ENCODE results near the gene SLC16A11.

Gene SLC16A11

DNA sequence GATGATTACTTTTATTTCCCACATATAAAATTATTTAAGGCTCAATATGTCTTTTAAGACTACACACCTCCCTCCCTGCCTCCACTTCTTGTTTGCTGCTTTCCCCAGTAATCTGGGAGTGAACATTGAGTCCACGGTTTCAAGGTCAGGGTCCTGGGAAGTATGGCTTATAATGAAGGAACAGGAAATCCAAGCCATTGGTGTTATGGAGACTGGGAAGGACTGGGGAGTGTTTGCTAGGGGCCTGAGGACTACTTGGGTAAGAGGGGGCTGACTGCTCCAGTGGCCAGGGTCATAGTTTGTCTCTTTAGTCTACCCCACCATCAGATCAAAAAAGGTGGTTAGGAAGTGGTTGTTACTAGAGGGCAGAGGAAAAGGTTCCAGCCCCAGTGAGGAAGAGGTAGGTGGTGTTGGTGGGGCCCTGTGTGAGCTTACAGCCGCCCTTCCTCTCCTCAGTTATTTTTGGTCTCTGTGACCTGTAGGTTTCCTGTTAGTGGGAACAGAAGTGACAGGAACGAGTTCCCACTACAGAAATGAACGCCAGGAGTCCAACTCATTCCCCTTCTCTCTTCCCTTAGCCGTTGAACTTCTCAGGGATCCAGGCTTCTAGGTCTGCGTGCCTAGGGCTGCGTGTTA lies 8.8 kb downstream of the SLC16A11 start:
- no peak; the same call in 2 of the 3 replicates for ATAC-seq
- TF ChIP-seq ESRRG (CRISPR knock-in tag; IDR thresholded peaks at IDR 0.05) (no peak), BACH2 (CRISPR knock-in tag; IDR thresholded peaks at IDR 0.05; ENCODE audit: borderline replicate concordance) (no peak), ZNF565 (CRISPR knock-in tag; conservative IDR thresholded peaks at IDR 0.05; ENCODE audit: low read depth) (no peak), PPARA (CRISPR knock-in tag; IDR thresholded peaks at IDR 0.05; ENCODE audit: borderline replicate concordance) (no peak), ZC3H10 (CRISPR knock-in tag; IDR thresholded peaks at IDR 0.05) (no peak)
- TF ChIP-seq, protein P1, sequence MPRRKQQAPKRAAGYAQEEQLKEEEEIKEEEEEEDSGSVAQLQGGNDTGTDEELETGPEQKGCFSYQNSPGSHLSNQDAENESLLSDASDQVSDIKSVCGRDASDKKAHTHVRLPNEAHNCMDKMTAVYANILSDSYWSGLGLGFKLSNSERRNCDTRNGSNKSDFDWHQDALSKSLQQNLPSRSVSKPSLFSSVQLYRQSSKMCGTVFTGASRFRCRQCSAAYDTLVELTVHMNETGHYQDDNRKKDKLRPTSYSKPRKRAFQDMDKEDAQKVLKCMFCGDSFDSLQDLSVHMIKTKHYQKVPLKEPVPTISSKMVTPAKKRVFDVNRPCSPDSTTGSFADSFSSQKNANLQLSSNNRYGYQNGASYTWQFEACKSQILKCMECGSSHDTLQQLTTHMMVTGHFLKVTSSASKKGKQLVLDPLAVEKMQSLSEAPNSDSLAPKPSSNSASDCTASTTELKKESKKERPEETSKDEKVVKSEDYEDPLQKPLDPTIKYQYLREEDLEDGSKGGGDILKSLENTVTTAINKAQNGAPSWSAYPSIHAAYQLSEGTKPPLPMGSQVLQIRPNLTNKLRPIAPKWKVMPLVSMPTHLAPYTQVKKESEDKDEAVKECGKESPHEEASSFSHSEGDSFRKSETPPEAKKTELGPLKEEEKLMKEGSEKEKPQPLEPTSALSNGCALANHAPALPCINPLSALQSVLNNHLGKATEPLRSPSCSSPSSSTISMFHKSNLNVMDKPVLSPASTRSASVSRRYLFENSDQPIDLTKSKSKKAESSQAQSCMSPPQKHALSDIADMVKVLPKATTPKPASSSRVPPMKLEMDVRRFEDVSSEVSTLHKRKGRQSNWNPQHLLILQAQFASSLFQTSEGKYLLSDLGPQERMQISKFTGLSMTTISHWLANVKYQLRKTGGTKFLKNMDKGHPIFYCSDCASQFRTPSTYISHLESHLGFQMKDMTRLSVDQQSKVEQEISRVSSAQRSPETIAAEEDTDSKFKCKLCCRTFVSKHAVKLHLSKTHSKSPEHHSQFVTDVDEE (CRISPR knock-in tag; IDR thresholded peaks at IDR 0.05): no peak

DNA sequence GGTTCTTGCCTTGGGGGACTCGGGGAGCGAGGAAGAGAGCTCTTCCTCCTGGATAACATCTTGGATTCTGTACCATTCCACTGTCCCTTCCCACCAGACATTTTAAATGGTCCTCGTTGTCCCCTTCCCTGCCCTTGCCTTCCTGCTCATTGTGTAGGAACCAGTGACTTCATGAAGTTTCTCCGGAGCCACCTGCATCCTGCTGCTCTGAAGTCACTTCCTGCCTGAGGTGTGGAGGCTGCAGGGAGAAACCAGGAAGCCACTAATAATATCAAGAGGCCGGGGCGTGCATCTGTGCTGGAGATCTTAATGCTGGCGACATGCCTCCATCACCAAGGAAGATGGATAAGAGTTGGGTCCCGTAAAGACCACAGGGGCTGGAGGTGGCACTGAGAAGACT lies 14.2 kb downstream of the SLC16A11 start:
- ATAC-seq: no peak
- TF ChIP-seq GLIS3 (CRISPR knock-in tag; IDR thresholded peaks at IDR 0.05) (no peak), ARNTL (CRISPR knock-in tag; IDR thresholded peaks at IDR 0.05; ENCODE audit: borderline replicate concordance, low read depth) (no peak), BACH2 (CRISPR knock-in tag; IDR thresholded peaks at IDR 0.05; ENCODE audit: borderline replicate concordance) (no peak), ZNF70 (CRISPR knock-in tag; IDR thresholded peaks at IDR 0.05) (no peak), CSDC2 (CRISPR knock-in tag; IDR thresholded peaks at IDR 0.05) (no peak), ESRRG (CRISPR knock-in tag; IDR thresholded peaks at IDR 0.05) (no peak), SNAI2 (CRISPR knock-in tag; IDR thresholded peaks at IDR 0.05) (no peak)
- TF ChIP-seq, protein P1 (CRISPR knock-in tag; IDR thresholded peaks at IDR 0.05): no peak
- TF ChIP-seq, protein P2, sequence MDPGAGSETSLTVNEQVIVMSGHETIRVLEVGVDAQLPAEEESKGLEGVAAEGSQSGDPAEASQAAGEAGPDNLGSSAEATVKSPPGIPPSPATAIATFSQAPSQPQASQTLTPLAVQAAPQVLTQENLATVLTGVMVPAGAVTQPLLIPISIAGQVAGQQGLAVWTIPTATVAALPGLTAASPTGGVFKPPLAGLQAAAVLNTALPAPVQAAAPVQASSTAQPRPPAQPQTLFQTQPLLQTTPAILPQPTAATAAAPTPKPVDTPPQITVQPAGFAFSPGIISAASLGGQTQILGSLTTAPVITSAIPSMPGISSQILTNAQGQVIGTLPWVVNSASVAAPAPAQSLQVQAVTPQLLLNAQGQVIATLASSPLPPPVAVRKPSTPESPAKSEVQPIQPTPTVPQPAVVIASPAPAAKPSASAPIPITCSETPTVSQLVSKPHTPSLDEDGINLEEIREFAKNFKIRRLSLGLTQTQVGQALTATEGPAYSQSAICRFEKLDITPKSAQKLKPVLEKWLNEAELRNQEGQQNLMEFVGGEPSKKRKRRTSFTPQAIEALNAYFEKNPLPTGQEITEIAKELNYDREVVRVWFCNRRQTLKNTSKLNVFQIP (CRISPR knock-in tag; IDR thresholded peaks at IDR 0.05; ENCODE audit: borderline replicate concordance, low read depth): no peak
- TF ChIP-seq, protein P3, sequence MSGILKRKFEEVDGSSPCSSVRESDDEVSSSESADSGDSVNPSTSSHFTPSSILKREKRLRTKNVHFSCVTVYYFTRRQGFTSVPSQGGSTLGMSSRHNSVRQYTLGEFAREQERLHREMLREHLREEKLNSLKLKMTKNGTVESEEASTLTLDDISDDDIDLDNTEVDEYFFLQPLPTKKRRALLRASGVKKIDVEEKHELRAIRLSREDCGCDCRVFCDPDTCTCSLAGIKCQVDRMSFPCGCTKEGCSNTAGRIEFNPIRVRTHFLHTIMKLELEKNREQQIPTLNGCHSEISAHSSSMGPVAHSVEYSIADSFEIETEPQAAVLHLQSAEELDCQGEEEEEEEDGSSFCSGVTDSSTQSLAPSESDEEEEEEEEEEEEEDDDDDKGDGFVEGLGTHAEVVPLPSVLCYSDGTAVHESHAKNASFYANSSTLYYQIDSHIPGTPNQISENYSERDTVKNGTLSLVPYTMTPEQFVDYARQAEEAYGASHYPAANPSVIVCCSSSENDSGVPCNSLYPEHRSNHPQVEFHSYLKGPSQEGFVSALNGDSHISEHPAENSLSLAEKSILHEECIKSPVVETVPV (CRISPR knock-in tag; IDR thresholded peaks at IDR 0.05): no peak
- TF ChIP-seq, protein P4, sequence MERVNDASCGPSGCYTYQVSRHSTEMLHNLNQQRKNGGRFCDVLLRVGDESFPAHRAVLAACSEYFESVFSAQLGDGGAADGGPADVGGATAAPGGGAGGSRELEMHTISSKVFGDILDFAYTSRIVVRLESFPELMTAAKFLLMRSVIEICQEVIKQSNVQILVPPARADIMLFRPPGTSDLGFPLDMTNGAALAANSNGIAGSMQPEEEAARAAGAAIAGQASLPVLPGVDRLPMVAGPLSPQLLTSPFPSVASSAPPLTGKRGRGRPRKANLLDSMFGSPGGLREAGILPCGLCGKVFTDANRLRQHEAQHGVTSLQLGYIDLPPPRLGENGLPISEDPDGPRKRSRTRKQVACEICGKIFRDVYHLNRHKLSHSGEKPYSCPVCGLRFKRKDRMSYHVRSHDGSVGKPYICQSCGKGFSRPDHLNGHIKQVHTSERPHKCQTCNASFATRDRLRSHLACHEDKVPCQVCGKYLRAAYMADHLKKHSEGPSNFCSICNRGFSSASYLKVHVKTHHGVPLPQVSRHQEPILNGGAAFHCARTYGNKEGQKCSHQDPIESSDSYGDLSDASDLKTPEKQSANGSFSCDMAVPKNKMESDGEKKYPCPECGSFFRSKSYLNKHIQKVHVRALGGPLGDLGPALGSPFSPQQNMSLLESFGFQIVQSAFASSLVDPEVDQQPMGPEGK (CRISPR knock-in tag; IDR thresholded peaks at IDR 0.05; ENCODE audit: borderline replicate concordance): no peak

DNA sequence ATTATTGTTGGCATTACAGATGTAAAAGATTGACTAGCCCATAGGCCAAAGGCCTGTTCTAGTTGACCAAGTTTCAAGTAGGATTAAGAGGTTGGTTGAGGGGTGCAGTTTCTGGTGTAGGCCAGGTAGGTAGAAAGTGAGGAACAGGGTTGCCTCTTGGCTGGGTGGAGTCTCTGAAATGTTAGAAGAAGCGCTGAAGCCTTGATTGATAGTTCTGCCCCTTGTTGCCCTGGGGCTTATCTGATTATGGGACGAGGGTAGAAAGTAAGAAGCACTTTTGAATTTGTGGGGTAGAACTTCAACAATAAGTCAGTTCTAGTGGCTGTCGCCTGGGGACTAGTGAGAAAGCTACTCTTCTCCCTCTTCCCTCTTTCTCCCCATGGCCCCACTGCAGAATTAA lies 14.8 kb downstream of the SLC16A11 start:
- ATAC-seq: no peak
- TF ChIP-seq PPARA (CRISPR knock-in tag; IDR thresholded peaks at IDR 0.05; ENCODE audit: borderline replicate concordance): no peak
- TF ChIP-seq RARB (CRISPR knock-in tag; IDR thresholded peaks at IDR 0.05): no peak
- TF ChIP-seq, protein P5, sequence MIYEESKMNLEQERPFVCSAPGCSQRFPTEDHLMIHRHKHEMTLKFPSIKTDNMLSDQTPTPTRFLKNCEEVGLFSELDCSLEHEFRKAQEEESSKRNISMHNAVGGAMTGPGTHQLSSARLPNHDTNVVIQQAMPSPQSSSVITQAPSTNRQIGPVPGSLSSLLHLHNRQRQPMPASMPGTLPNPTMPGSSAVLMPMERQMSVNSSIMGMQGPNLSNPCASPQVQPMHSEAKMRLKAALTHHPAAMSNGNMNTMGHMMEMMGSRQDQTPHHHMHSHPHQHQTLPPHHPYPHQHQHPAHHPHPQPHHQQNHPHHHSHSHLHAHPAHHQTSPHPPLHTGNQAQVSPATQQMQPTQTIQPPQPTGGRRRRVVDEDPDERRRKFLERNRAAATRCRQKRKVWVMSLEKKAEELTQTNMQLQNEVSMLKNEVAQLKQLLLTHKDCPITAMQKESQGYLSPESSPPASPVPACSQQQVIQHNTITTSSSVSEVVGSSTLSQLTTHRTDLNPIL (CRISPR knock-in tag; IDR thresholded peaks at IDR 0.05; ENCODE audit: low read depth): no peak
- TF ChIP-seq ESRRG (CRISPR knock-in tag; IDR thresholded peaks at IDR 0.05): no peak
- no peak for TF ChIP-seq ZNF70 (CRISPR knock-in tag; IDR thresholded peaks at IDR 0.05)
- no peak for TF ChIP-seq SNAI2 (CRISPR knock-in tag; IDR thresholded peaks at IDR 0.05)
- TF ChIP-seq ZNF565 (CRISPR knock-in tag; conservative IDR thresholded peaks at IDR 0.05; ENCODE audit: low read depth): no peak
- no peak for TF ChIP-seq TOX (CRISPR knock-in tag; IDR thresholded peaks at IDR 0.05; ENCODE audit: borderline replicate concordance)
- TF ChIP-seq TCF4 (CRISPR knock-in tag; IDR thresholded peaks at IDR 0.05; ENCODE audit: borderline replicate concordance): no peak
- TF ChIP-seq GLIS3 (CRISPR knock-in tag; IDR thresholded peaks at IDR 0.05): no peak
- no peak for TF ChIP-seq ZNF8 (CRISPR knock-in tag; IDR thresholded peaks at IDR 0.05)
- TF ChIP-seq, protein P2 (CRISPR knock-in tag; IDR thresholded peaks at IDR 0.05; ENCODE audit: borderline replicate concordance, low read depth): no peak
- TF ChIP-seq CSDC2 (CRISPR knock-in tag; IDR thresholded peaks at IDR 0.05): no peak
- TF ChIP-seq, protein P3 (CRISPR knock-in tag; IDR thresholded peaks at IDR 0.05): no peak
- TF ChIP-seq BACH2 (CRISPR knock-in tag; IDR thresholded peaks at IDR 0.05; ENCODE audit: borderline replicate concordance): no peak
- TF ChIP-seq ZFP3 (CRISPR knock-in tag; IDR thresholded peaks at IDR 0.05): no peak
